Loucy (cell line): ENCODE results near the gene CD180.

Experiments
- H2AFZ ChIP-seq: fragments of 200-600 bp; sonication (generic); 2 replicates; pipeline ENCODE4 v1.6.0; 2016; ENCODE audit warnings: antibody characterized with exemption, mild to moderate bottlenecking, low read length, moderate library complexity
- H3F3A ChIP-seq: fragments of 200-600 bp; 2 replicates; pipeline ENCODE4 v1.6.0; 2016; ENCODE audit warnings: antibody characterized with exemption, low read depth, mild to moderate bottlenecking
- H3K27me3 ChIP-seq: fragments of 200-600 bp; sonication (generic); 2 replicates; pipeline ENCODE4 v1.6.1; 2014; ENCODE audit warnings: low read length, mild to moderate bottlenecking; ENCODE audit not compliant: insufficient read depth, poor library complexity, severe bottlenecking
- H3K36me3 ChIP-seq: fragments of 200-600 bp; sonication (generic); 2 replicates; pipeline ENCODE4 v1.6.1; 2016; ENCODE audit warnings: low read length; ENCODE audit not compliant: insufficient read depth
- H3K4me1 ChIP-seq: fragments of 200-600 bp; sonication (generic); 2 replicates; pipeline ENCODE4 v1.5.1; 2014; ENCODE audit warnings: low read length, mild to moderate bottlenecking; ENCODE audit not compliant: insufficient read depth, poor library complexity, severe bottlenecking
- H3K4me2 ChIP-seq: fragments of 200-600 bp; sonication (generic); 2 replicates; pipeline ENCODE4 v1.6.0; 2014; ENCODE audit warnings: antibody characterized with exemption, low read length, low read depth, mild to moderate bottlenecking; ENCODE audit not compliant: poor library complexity, severe bottlenecking
- H3K4me3 ChIP-seq: fragments of 200-600 bp; sonication (generic); 2 replicates; pipeline ENCODE4 v1.5.1; 2014; ENCODE audit warnings: low read length, mild to moderate bottlenecking, mixed read lengths; ENCODE audit not compliant: poor library complexity, severe bottlenecking
- H3K79me2 ChIP-seq: fragments of 200-600 bp; sonication (generic); 2 replicates; pipeline ENCODE4 v1.6.1; 2014; ENCODE audit warnings: low read length; ENCODE audit not compliant: insufficient read depth
- H3K9ac ChIP-seq: fragments of 200-600 bp; sonication (generic); 2 replicates; pipeline ENCODE4 v1.6.0; 2014; ENCODE audit warnings: mild to moderate bottlenecking, low read depth, low read length, moderate library complexity; ENCODE audit not compliant: poor library complexity, severe bottlenecking
- H3K9me2 ChIP-seq: fragments of 200-600 bp; sonication (generic); replicated peaks from 2 replicates; pipeline ENCODE4 v1.6.1; 2016; ENCODE audit warnings: low read depth, low read length, mixed read lengths
- H3K9me3 ChIP-seq: fragments of 200-600 bp; sonication (generic); 2 replicates; pipeline ENCODE4 v1.6.1; 2014; ENCODE audit warnings: mild to moderate bottlenecking, antibody characterized with exemption, low read length, low read depth; ENCODE audit not compliant: insufficient read depth
- H4K20me1 ChIP-seq: fragments of 200-600 bp; sonication (generic); 2 replicates; pipeline ENCODE4 v1.6.0; 2014; ENCODE audit warnings: antibody characterized with exemption, low read length, mild to moderate bottlenecking; ENCODE audit not compliant: insufficient read depth, poor library complexity, severe bottlenecking
- EZH2phosphoT487 ChIP-seq: fragments of 200-600 bp; IDR thresholded peaks from 2 replicates; pipeline ENCODE4 v1.6.1; 2018; ENCODE audit warnings: antibody characterized with exemption, mild to moderate bottlenecking, moderate library complexity, borderline replicate concordance
- TF ChIP-seq, protein P1 (sequence below): fragments of 200-600 bp; sonication (generic); conservative IDR thresholded peaks from 2 replicates; pipeline ENCODE4 v1.5.1; 2014; ENCODE audit warnings: mild to moderate bottlenecking, antibody characterized with exemption, low read length

Gene CD180

DNA sequence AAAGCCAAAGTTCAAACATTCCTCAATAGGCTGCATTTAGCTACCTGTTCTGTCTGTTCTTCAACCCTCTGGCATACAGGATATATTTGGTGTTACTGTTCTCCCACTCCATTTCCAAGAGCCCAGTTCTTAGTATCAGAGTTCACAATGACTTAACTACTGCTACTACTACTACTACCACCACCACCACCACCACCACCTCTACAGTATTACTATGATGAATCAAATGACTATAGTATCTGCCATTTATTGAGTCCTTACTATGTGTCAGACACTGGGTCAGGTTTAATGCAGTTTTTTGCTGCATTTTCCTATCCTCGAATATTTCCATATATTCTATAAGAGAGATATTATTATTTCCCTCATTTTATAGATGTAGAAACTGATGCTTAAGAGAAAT lies 937 bp upstream of the CD180 start:
- H3K9me2 ChIP-seq, result no peaks in the 10 kb centered on the region
- H4K20me1 ChIP-seq, result no peaks in the 10 kb centered on the region
- peaks cover 11% of the 10 kb centered on the region for H3K4me1 ChIP-seq
- H3K36me3 ChIP-seq, result no peaks in the 10 kb centered on the region
- no peaks in the 10 kb centered on the region for H3K27me3 ChIP-seq
- TF ChIP-seq, protein P1, sequence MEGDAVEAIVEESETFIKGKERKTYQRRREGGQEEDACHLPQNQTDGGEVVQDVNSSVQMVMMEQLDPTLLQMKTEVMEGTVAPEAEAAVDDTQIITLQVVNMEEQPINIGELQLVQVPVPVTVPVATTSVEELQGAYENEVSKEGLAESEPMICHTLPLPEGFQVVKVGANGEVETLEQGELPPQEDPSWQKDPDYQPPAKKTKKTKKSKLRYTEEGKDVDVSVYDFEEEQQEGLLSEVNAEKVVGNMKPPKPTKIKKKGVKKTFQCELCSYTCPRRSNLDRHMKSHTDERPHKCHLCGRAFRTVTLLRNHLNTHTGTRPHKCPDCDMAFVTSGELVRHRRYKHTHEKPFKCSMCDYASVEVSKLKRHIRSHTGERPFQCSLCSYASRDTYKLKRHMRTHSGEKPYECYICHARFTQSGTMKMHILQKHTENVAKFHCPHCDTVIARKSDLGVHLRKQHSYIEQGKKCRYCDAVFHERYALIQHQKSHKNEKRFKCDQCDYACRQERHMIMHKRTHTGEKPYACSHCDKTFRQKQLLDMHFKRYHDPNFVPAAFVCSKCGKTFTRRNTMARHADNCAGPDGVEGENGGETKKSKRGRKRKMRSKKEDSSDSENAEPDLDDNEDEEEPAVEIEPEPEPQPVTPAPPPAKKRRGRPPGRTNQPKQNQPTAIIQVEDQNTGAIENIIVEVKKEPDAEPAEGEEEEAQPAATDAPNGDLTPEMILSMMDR, result no peak
- TF ChIP-seq EZH2phosphoT487, result no peak
- H3K4me2 ChIP-seq, result no peak overlapping the region
- H3F3A ChIP-seq, result no peaks in the 10 kb centered on the region
- H3K9ac ChIP-seq, result no peak overlapping the region
- H3K79me2 ChIP-seq, result no peaks in the 10 kb centered on the region
- H3K4me3 ChIP-seq, result no peak overlapping the region
- peaks cover 5% of the 10 kb centered on the region; the same call in 1 of the 2 replicates for H3K9me3 ChIP-seq
- H2AFZ ChIP-seq, result no peak overlapping the region

- Histone ChIP-seq H3K4me1 (peaks cover 11% of the 10 kb centered on the region), H3K9ac (no peak overlapping the region), H4K20me1 (no peaks in the 10 kb centered on the region), H3K4me2 (no peak overlapping the region), H3K9me2 (no peaks in the 10 kb centered on the region), H2AFZ (no peak overlapping the region), H3K9me3 (no peaks in the 10 kb centered on the region), H3K36me3 (no peaks in the 10 kb centered on the region), H3K27me3 (no peaks in the 10 kb centered on the region), H3F3A (no peaks in the 10 kb centered on the region), H3K4me3 (no peak overlapping the region), H3K79me2 (no peaks in the 10 kb centered on the region)
- TF ChIP-seq, protein P1, result no peak
- no peak for TF ChIP-seq EZH2phosphoT487
These were observed 958 bp downstream of the CD180 start for GRCh38 chr5:67195406-67196275.

DNA sequence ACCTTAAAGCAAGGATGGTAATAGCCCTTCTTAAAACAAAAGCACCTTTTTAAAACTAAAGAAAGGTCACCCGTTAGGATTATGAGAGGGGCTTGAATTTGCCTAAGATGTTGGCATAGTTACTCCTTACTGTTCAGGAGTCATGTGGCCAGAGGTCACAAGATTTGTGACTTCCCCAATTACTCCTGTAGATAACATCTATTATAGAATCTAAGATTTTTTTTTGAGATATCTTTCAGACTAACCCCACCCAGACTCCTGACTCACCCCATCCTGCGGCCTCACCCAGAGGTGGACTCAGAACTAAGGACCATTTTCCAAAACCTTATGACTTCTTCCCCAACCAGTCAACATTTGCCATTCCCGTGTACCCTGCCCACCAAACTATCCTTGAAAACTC lies 2.4 kb downstream of the CD180 start:
- H3K27me3 ChIP-seq, result no peaks in the 10 kb centered on the region
- no peaks in the 10 kb centered on the region for H3F3A ChIP-seq
- no peaks in the 10 kb centered on the region for H4K20me1 ChIP-seq
- peaks cover 1% of the 10 kb centered on the region for H3K4me1 ChIP-seq
- H3K9me2 ChIP-seq, result no peaks in the 10 kb centered on the region
- H3K9me3 ChIP-seq, result no peaks in the 10 kb centered on the region
- no peak overlapping the region for H3K4me2 ChIP-seq
- no peak overlapping the region for H3K4me3 ChIP-seq
- no peak overlapping the region for H2AFZ ChIP-seq
- no peak for TF ChIP-seq EZH2phosphoT487
- no peaks in the 10 kb centered on the region for H3K36me3 ChIP-seq
- no peak overlapping the region for H3K9ac ChIP-seq
- no peaks in the 10 kb centered on the region for H3K79me2 ChIP-seq

DNA sequence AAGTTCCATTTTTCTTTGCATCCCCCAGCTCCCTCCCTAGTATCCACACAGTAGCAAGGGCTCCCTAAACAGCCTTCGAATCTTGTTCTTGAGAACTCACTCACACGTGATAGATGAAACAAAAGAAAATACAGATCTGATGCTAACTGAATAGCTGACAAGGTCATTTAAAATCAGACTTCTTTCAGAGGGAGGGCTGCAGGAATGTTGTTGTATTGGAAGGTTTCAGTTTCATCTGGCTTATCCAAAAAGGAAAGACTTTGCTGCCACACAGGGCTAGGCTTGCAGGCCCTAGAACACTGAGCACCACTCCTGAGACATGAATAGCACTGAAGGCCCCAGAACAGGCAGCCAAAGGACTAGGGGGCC lies 3.2 kb downstream of the CD180 start:
- Histone ChIP-seq H3K79me2 (no peaks in the 10 kb centered on the region), H3K4me2 (no peak overlapping the region)

More for the DNA sequence above, 3.2 kb downstream of the CD180 start:
- no peak overlapping the region for H2AFZ ChIP-seq
- TF ChIP-seq EZH2phosphoT487, result no peak
- TF ChIP-seq, protein P1, result no peak
- no peak overlapping the region for H3K9ac ChIP-seq
- H3K36me3 ChIP-seq, result no peaks in the 10 kb centered on the region
- no peaks in the 10 kb centered on the region for H4K20me1 ChIP-seq
- H3K27me3 ChIP-seq, result no peaks in the 10 kb centered on the region
- H3K9me2 ChIP-seq, result no peaks in the 10 kb centered on the region
- H3F3A ChIP-seq, result no peaks in the 10 kb centered on the region
- no peaks in the 10 kb centered on the region for H3K4me1 ChIP-seq
- no peaks in the 10 kb centered on the region for H3K9me3 ChIP-seq
- H3K4me3 ChIP-seq, result no peak overlapping the region
